ENCODE data around the gene CKS2.

Gene CKS2

GRCh38 chr9:89304020-89304833, 6.8 kb upstream of the CKS2 start:
- DNase-seq (ENCODE audit: low read depth) = no peak
- H3K4me3 ChIP-seq (ENCODE audit: low read depth, low read length) = no peak overlapping the region
- in situ Hi-C loops (cut with HindIII; ENCODE audit: low sequenced_read_pairs) = no loop called here
- TF ChIP-seq CTCF (IDR thresholded peaks at IDR 0.05; ENCODE audit: low read depth, low read length, missing control alignments) = no peak

GRCh38 chr9:89304834-89305188, 6.2 kb upstream of the CKS2 start:
- in situ Hi-C loops (cut with HindIII; ENCODE audit: low sequenced_read_pairs) = no loop called here
- no peak for TF ChIP-seq CTCF (IDR thresholded peaks at IDR 0.05; ENCODE audit: low read depth, low read length, missing control alignments)
- no peak for DNase-seq (ENCODE audit: low read depth)
- H3K4me3 ChIP-seq (ENCODE audit: low read depth, low read length) = no peak overlapping the region

- in situ Hi-C loops (cut with HindIII; ENCODE audit: low sequenced_read_pairs) = no loop called here
- no peak for DNase-seq (ENCODE audit: low read depth)
Observed at GRCh38 chr9:89305868-89306267, 5.1 kb upstream of the CKS2 start.

GRCh38 chr9:89309166-89309565, 1.8 kb upstream of the CKS2 start:
- DNase-seq (ENCODE audit: low read depth) = no peak
- H3K4me3 ChIP-seq (ENCODE audit: low read depth, low read length) = no peak overlapping the region
- in situ Hi-C loops (cut with HindIII; ENCODE audit: low sequenced_read_pairs) = no loop called here
- TF ChIP-seq CTCF (IDR thresholded peaks at IDR 0.05; ENCODE audit: low read depth, low read length, missing control alignments) = no peak

More at GRCh38 chr9:89305868-89306267, 5.1 kb upstream of the CKS2 start:
- no peak overlapping the region for H3K4me3 ChIP-seq (ENCODE audit: low read depth, low read length)
- no peak for TF ChIP-seq CTCF (IDR thresholded peaks at IDR 0.05; ENCODE audit: low read depth, low read length, missing control alignments)

GRCh38 chr9:89309608-89310474, 1.2 kb upstream of the CKS2 start:
- no peak for TF ChIP-seq CTCF (IDR thresholded peaks at IDR 0.05; ENCODE audit: low read depth, low read length, missing control alignments)
- in situ Hi-C loops (cut with HindIII; ENCODE audit: low sequenced_read_pairs) = loop anchor here (10.0 kb wide), 1 partner anchor 625 kb away; no protein-coding TSS in a partner anchor
- no peak for DNase-seq (ENCODE audit: low read depth)
- peak overlapping the region; percentile 83 for H3K4me3 ChIP-seq (ENCODE audit: low read depth, low read length)

- in situ Hi-C loops (cut with HindIII; ENCODE audit: low sequenced_read_pairs) = loop anchor here (10.0 kb wide), 1 partner anchor 623 kb away; no protein-coding TSS in a partner anchor
- no peak for DNase-seq (ENCODE audit: low read depth)
- TF ChIP-seq CTCF (IDR thresholded peaks at IDR 0.05; ENCODE audit: low read depth, low read length, missing control alignments) = no peak
- peak overlapping the region; percentile 83 for H3K4me3 ChIP-seq (ENCODE audit: low read depth, low read length)
Observed at GRCh38 chr9:89311346-89312221, 589 bp downstream of the CKS2 start.

Measured in astrocyte of the cerebellum (primary cell).